GM12878 (cell line): ENCODE measurements around the gene ITGAD. TPM values are rescaled to one million over a fixed set of nuclear protein-coding genes. Genes with fewer than 3 reads are reported as not detected.

Experiments used
- ATAC-seq: fragments of 200-7000 bp; cut with Tn5 transposase; 3 replicates; pipeline ENCODE4 v1.9.1; 2020; ENCODE audit warnings: mild to moderate bottlenecking, moderate library complexity
- BruUV-seq: library from RNA; stranded (reverse); fragments of 400-500 nt; replicated peaks from 2 replicates; lab custom pipeline; 2021; lab: Mats Ljungman, UMichigan
- CTCF ChIA-PET: fragments of 300-600 bp; sonication (Branson Sonifier 250); formaldehyde crosslinking; extraction: SDS; loops from one replicate; lab custom pipeline; 2021; ENCODE audit warnings: inconsistent platforms; lab: Yijun Ruan, JAX
- POLR2A ChIA-PET: fragments of 350-600 bp; formaldehyde crosslinking; extraction: SDS; loops from one replicate; lab custom pipeline; 2021; ENCODE audit warnings: inconsistent platforms; lab: Charles Lee
- RAD21 ChIA-PET: fragments of 300-600 bp; sonication (Branson Sonifier 250); formaldehyde crosslinking; loops from one replicate; lab custom pipeline; 2023; ENCODE audit warnings: antibody characterized with exemption; ENCODE audit not compliant: unreplicated experiment; lab: Charles Lee
- SMC1A ChIA-PET: fragments of 300-600 bp; sonication (Branson Sonifier 250); formaldehyde crosslinking; loops from one replicate; lab custom pipeline; 2023; ENCODE audit not compliant: unreplicated experiment, uncharacterized antibody; lab: Charles Lee
- DNase-seq: peaks from one replicate; pipeline ENCODE4 v3.0.0-alpha.2; 2011; ENCODE audit warnings: low read depth, low spot score
- FAIRE-seq: peaks from 3 replicates; lab custom pipeline; 2011; peaks lifted over from hg19 to GRCh38; lab: Jason Lieb, UNC
- H2AFZ ChIP-seq: 2 replicates; pipeline ENCODE4 v1.6.0; 2011; ENCODE audit warnings: low read depth, low read length, control low read depth; ENCODE audit not compliant: control insufficient read depth
- H3K27ac ChIP-seq: 2 replicates; pipeline ENCODE4 v1.5.1; 2011; ENCODE audit warnings: control low read depth; ENCODE audit not compliant: control insufficient read depth, insufficient read depth
- H3K27me3 ChIP-seq, 2 experiments: replicated peaks in 1 of 2; 2 replicates each; pipeline versions ENCODE4 v1.6.0 to v1.6.1; 2011; ENCODE audit warnings: low read length in 1 of 2; ENCODE audit not compliant: control insufficient read depth in 2 of 2, insufficient read depth in 2 of 2
- H3K36me3 ChIP-seq, 2 experiments: 2 replicates each; pipeline ENCODE4 v1.5.1; 2011; ENCODE audit warnings: low read length in 1 of 2; ENCODE audit not compliant: control insufficient read depth in 2 of 2, insufficient read depth in 2 of 2
- H3K4me1 ChIP-seq: 2 replicates; pipeline ENCODE4 v1.6.1; 2011; ENCODE audit warnings: mild to moderate bottlenecking, low read length, moderate library complexity, mixed read lengths; ENCODE audit not compliant: control insufficient read depth, insufficient read depth
- H3K4me2 ChIP-seq: 2 replicates; pipeline ENCODE4 v1.6.0; 2011; ENCODE audit warnings: control low read depth; ENCODE audit not compliant: control insufficient read depth, insufficient read depth
- H3K4me3 ChIP-seq: fragments of 200-600 bp; sonication (generic); 2 replicates; pipeline ENCODE4 v1.5.1; 2016
- H3K79me2 ChIP-seq: 2 replicates; pipeline ENCODE4 v1.6.0; 2011; ENCODE audit warnings: low read length; ENCODE audit not compliant: control insufficient read depth, insufficient read depth
- H3K9ac ChIP-seq: 2 replicates; pipeline ENCODE4 v1.8.0; 2011; ENCODE audit warnings: low read length, control low read depth, mixed read lengths; ENCODE audit not compliant: control insufficient read depth, insufficient read depth
- H3K9me3 ChIP-seq: replicated peaks from 3 replicates; pipeline ENCODE4 v1.5.1; 2011; ENCODE audit warnings: mild to moderate bottlenecking, low read length; ENCODE audit not compliant: control insufficient read depth, insufficient read depth
- H4K20me1 ChIP-seq: 2 replicates; pipeline ENCODE4 v1.6.0; 2011; ENCODE audit not compliant: control insufficient read depth, insufficient read depth
- ATF3 ChIP-seq: IDR thresholded peaks from 2 replicates; pipeline ENCODE4 v1.6.1; 2011; ENCODE audit warnings: low read depth, mild to moderate bottlenecking, low read length, moderate library complexity, borderline replicate concordance; ENCODE audit errors: extremely low read depth
- CHD4 ChIP-seq: fragments of 200-600 bp; sonication (generic); IDR thresholded peaks from 2 replicates; pipeline ENCODE4 v1.6.1; 2016; ENCODE audit warnings: mild to moderate bottlenecking
- IKZF1 ChIP-seq: fragments of 450-650 bp; conservative IDR thresholded peaks from 2 replicates; pipeline ENCODE4 v1.6.1; 2017; ENCODE audit warnings: antibody characterized with exemption, mild to moderate bottlenecking
- PKNOX1 ChIP-seq: fragments of 450-650 bp; IDR thresholded peaks from 2 replicates; pipeline ENCODE4 v1.6.1; 2016; ENCODE audit warnings: mild to moderate bottlenecking
- YBX1 ChIP-seq: fragments of 450-650 bp; IDR thresholded peaks from 2 replicates; pipeline ENCODE4 v1.6.1; 2016; ENCODE audit warnings: antibody characterized with exemption
- ZNF207 ChIP-seq: fragments of 450-650 bp; IDR thresholded peaks from 2 replicates; pipeline ENCODE4 v1.6.1; 2014; ENCODE audit warnings: antibody characterized with exemption, mild to moderate bottlenecking, borderline replicate concordance
- ZZZ3 ChIP-seq: IDR thresholded peaks from 2 replicates; pipeline ENCODE4 v1.6.1; 2011; ENCODE audit warnings: low read depth; ENCODE audit not compliant: control insufficient read depth, insufficient read length
- WGBS: methylation state at CpG from one replicate; pipeline ENCODE4 v1.1.6; 2016; ENCODE audit warnings: low lambda C conversion rate; ENCODE audit not compliant: insufficient replicate concordance, insufficient coverage; ENCODE audit errors: missing lambda C conversion rate; 5-methylcytosine and 5-hydroxymethylcytosine counted together
- in situ Hi-C: fragments of 300-500 bp; cut with MboI; formaldehyde crosslinking; loops from 9 replicates; pipeline ENCODE4 v1.14.3; 2018; ENCODE audit warnings: mixed read lengths
- intact Hi-C: fragments of 100-400 bp; cut with micrococcal nuclease; formaldehyde crosslinking; loops from one replicate; pipeline ENCODE4 v1.14.2; 2022; ENCODE audit not compliant: unreplicated experiment
- polyA plus RNA-seq, 11 experiments: library from polyadenylated mRNA; depleted of rRNA in 4 of 11; unstranded in 6 of 11; stranded (reverse) in 5 of 11; fragments of >200 nt; fragmentation: Nextera tagmentation in 4 of 11; fragmentation: Illumina TruSeq in 1 of 11; extraction: Ambion mirVana in 4 of 11; extraction: Trizol in 1 of 11; gene quantifications; 1 replicate in 1 of 11; 2 replicates in 10 of 11; pipeline versions ENCODE4 v1.2.1 to v1.2.3, GENCODE V29; 2011 to 2016; ENCODE audit warnings: inconsistent platforms in 2 of 11, missing spikeins in 2 of 11, low read depth in 1 of 11
- total RNA-seq, 4 experiments: library from RNA; depleted of rRNA in 3 of 4; stranded (reverse); fragments of >200 nt in 3 of 4; fragmentation: Illumina TruSeq in 1 of 4; extraction: Trizol in 1 of 4; gene quantifications; 2 replicates each; pipeline versions ENCODE4 v1.2.1 to v1.2.3, GENCODE V29; 2013 to 2021
- TF ChIP-seq, protein P1 (sequence below): fragments of 450-650 bp; formaldehyde crosslinking; IDR thresholded peaks from 2 replicates; pipeline ENCODE4 v1.4.0; 2020; ENCODE audit warnings: mild to moderate bottlenecking, moderate library complexity
- TF ChIP-seq, protein P2 (sequence below): fragments of 450-650 bp; IDR thresholded peaks from 2 replicates; pipeline ENCODE4 v1.6.1; 2017; ENCODE audit warnings: antibody characterized with exemption, mild to moderate bottlenecking, moderate library complexity

The ITGAD gene
- total and polyA plus RNA-seq, 10 of the 15 experiments (the other 5 are each of a cell fraction or from before 2014, with no cell fraction given) = 0.29 to 4.0 (median 1.2) TPM

DNA sequence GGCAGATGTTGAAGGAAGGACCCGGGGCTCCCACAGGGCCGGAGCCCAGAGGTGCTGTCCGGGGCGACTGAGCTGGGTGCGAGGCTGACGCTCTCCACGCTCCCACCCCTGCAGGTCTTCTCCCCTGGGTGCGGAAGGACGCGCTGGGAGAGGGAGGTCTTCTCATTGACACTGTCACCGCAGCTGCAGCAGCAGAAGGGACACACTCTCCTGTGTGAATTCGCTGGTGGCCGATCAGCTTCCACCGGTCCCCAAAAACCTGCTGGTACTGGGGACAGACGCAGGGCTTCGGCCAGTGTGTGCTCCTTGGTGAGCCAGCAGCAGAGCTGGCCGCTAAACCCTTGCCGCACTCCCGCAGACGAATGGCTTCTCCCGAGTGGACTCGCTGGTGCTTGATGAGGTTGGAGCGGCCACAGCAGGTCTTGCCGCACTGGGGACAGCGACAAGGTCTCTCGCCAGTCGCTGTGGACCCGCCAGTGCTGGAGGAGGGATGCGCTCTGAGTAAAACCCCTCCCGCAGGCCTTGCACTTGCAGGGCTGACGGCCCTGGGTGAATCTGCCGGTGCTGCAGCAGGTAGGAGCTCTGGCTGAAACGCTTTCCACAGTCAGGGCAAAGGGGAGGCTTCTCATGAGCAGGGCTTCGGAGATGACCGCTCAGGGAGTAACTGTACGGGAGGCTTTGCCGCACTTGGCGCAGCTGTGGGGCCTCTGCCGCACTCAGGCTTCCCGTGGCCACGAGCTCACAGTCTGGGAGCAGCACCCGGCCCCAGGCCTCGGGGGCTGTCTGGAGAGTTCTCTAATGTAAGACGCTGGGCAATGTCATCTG, 43.3 kb downstream of the ITGAD start:
- Histone ChIP-seq H3K4me3 (no peak overlapping the region), H3K27ac (no peak overlapping the region), H3K36me3 (no peaks in the 10 kb centered on the region), H3K4me1 (no peaks in the 10 kb centered on the region), H3K27me3 (no peaks in the 10 kb centered on the region), H3K9me3 (no peaks in the 10 kb centered on the region), H3K4me2 (no peak overlapping the region), H3K9ac (no peak overlapping the region), H3K79me2 (no peaks in the 10 kb centered on the region)
- BruUV-seq = no TSS peak
- DNase-seq (no peak), ATAC-seq (no peak), FAIRE-seq (no peak)
- ChIA-PET SMC1A (interaction anchor here (1.1 kb wide), 1 partner anchor 41 kb away, joined by 3 read pairs; no protein-coding TSS in a partner anchor), CTCF (no interaction called here)
- in situ Hi-C loops = loop anchor here (25.0 kb wide), 1 partner anchor 449 kb away; the partner anchor contains the start of gene HSD3B7
- 73% methylated on average over 44 of the region's 44 CpGs for WGBS
- intact Hi-C loops = no loop called here
- TF ChIP-seq, protein P1, sequence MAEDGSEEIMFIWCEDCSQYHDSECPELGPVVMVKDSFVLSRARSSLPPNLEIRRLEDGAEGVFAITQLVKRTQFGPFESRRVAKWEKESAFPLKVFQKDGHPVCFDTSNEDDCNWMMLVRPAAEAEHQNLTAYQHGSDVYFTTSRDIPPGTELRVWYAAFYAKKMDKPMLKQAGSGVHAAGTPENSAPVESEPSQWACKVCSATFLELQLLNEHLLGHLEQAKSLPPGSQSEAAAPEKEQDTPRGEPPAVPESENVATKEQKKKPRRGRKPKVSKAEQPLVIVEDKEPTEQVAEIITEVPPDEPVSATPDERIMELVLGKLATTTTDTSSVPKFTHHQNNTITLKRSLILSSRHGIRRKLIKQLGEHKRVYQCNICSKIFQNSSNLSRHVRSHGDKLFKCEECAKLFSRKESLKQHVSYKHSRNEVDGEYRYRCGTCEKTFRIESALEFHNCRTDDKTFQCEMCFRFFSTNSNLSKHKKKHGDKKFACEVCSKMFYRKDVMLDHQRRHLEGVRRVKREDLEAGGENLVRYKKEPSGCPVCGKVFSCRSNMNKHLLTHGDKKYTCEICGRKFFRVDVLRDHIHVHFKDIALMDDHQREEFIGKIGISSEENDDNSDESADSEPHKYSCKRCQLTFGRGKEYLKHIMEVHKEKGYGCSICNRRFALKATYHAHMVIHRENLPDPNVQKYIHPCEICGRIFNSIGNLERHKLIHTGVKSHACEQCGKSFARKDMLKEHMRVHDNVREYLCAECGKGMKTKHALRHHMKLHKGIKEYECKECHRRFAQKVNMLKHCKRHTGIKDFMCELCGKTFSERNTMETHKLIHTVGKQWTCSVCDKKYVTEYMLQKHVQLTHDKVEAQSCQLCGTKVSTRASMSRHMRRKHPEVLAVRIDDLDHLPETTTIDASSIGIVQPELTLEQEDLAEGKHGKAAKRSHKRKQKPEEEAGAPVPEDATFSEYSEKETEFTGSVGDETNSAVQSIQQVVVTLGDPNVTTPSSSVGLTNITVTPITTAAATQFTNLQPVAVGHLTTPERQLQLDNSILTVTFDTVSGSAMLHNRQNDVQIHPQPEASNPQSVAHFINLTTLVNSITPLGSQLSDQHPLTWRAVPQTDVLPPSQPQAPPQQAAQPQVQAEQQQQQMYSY (CRISPR knock-in tag) = no peak
- TF ChIP-seq ZNF207 (no peak), PKNOX1 (no peak), ATF3 (no peak), IKZF1 (no peak), CHD4 (no peak), ZZZ3 (no peak), YBX1 (no peak)
- TF ChIP-seq, protein P2, sequence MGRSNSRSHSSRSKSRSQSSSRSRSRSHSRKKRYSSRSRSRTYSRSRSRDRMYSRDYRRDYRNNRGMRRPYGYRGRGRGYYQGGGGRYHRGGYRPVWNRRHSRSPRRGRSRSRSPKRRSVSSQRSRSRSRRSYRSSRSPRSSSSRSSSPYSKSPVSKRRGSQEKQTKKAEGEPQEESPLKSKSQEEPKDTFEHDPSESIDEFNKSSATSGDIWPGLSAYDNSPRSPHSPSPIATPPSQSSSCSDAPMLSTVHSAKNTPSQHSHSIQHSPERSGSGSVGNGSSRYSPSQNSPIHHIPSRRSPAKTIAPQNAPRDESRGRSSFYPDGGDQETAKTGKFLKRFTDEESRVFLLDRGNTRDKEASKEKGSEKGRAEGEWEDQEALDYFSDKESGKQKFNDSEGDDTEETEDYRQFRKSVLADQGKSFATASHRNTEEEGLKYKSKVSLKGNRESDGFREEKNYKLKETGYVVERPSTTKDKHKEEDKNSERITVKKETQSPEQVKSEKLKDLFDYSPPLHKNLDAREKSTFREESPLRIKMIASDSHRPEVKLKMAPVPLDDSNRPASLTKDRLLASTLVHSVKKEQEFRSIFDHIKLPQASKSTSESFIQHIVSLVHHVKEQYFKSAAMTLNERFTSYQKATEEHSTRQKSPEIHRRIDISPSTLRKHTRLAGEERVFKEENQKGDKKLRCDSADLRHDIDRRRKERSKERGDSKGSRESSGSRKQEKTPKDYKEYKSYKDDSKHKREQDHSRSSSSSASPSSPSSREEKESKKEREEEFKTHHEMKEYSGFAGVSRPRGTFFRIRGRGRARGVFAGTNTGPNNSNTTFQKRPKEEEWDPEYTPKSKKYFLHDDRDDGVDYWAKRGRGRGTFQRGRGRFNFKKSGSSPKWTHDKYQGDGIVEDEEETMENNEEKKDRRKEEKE = no peak
- TF ChIP-seq, all 136 proteins: peak for 0
- RAD21 ChIA-PET = interaction anchor here (0.7 kb wide), 1 partner anchor 319 kb away, joined by 3 read pairs; the partner anchor contains the start of gene KAT8
- POLR2A ChIA-PET = no interaction called here
- Histone ChIP-seq H2AFZ (no peak overlapping the region), H4K20me1 (no peaks in the 10 kb centered on the region)
